HuH-7 (cell line): Measurements from ENCODE around the gene FBRS.
A peak's percentile ranks its signal among the peaks of the same experiment; 100 is the strongest.

Experiments used
- DNase-seq: peaks from one replicate; pipeline ENCODE4 v3.0.0; 2011; ENCODE audit warnings: low spot score

Gene FBRS

DNA sequence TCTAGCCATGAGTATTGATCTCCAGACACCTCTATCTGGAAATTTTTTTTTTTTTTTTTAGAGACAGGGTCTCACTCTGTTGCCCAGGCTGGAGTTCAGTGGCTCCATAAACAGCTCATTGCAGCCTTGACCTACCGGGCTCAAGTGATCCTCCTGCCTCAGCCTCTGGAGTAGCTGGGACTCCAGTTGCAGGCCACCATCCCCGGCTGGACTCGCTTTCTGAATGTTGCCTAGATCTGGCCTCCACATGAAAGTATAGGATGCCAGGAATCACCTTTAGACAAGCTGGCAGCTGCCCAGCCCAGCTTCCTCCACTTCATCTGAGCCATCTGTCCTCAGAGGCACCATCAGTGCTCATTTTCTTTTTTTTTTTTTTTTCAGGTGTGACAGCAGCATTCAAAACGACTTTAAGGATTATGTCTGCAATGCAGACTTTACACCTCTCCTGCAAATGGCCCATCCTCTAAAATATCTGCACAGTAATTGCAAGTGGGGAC, 13.8 kb upstream of the FBRS start:
- no peak for DNase-seq

DNA sequence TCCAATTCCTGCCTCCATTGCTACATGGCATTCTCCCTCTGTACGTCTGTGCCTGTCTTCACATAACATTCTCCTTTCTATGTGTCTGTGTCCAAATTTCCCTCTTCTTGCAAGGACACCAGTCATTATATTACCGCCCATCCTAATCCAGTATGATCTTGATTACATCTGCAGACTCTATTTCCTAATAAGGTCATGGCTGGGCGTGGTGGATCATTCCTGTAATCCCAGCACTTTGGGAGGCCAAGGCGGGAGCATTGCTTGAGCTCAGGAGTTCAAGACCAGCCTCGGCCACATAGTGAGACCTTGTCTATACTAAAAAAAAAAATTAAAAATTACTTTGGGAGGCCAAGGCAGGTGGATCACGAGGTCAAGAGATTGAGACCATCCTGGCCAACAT, 12.5 kb upstream of the FBRS start:
- DNase-seq, result no peak

DNA sequence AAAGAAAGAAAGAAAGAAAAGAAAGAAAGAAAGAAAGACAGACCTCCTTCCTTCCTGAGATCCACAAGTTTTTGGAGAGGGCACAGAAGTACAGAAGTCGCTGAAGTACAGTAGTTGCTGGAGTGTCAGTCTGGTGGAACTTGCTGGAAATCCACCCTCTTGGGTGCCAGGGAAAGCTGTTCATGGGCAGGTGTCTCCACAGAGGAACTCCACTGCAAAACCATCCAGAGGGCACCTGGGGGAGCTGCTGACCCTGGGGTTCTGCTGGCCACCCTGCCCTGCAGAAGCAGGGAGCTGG, 11.0 kb upstream of the FBRS start:
- DNase-seq, result no peak

DNA sequence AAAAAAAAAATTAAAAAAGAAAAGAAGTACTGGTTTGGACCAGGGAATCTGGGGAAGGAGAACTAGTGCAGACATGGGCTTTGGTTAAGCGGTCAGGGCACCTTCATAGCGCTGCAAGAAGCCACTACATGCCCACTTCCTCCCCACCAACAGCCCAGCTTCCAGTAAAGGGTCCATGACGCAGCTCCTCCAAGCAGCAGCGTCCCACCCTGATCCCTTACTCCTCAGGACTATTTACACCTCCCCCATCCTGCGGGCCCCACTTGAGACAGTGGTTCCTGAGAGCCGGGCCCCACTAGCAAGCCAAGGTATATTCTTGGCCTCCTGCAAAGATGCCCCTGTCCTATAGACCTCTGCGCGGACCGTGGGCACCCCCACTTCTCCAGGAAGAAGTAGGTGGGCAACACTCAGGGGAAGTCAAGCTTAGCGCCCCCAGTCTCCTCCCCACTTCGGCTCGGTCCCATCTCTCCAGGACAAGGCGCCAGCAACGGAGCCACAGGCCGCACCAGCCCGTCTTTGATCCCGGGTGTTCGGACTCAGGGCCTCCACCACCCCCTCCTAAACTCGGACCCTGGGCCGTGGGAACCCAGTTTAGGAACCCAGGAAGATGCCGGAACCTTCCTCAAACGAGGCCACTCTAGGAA, 8.4 kb upstream of the FBRS start:
- DNase-seq, result no peak

DNA sequence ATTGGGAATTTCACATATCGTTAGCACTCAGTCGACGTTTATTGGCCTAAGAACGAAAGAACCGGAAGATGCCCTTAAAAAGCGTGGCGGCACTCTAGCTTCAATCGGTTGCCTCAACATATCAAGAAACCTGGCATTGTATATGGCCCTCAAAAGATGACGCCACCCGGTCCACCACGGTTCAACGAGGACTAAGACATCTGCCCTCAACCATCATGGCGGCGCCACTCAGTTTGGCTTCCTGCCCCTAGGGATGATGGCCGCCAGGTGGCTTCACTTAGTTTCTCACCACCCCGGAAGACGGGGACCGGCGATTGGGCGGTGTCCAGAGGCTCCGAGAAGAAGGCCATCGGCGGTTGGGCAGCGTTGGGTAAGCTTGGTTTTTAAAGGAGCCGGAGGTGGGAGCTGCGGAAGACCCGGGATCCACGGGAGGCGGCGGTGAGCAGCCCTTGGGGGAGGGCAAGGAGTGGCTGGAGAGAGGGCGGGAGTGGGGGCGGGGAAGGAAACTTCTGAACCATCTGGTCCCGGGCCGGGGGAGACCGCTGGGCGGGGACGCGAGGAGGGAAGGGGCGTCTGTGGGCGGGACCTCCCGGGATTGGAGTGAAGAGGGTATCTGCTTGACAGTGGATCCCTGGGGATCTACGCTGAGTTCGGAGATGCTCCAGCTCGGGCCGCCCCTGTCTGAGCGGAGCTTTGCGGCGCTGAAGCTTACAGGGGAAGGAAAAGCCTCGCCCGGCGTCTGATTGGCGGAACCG, 7.7 kb upstream of the FBRS start, which contains the start of gene PRR14:
Gene PRR14, plus strand, starts transcription at position 592 of the 755 bp plus-strand sequence. CDS start 686 bp downstream, outside the sequence.
- peak; percentile 97 for DNase-seq

DNA sequence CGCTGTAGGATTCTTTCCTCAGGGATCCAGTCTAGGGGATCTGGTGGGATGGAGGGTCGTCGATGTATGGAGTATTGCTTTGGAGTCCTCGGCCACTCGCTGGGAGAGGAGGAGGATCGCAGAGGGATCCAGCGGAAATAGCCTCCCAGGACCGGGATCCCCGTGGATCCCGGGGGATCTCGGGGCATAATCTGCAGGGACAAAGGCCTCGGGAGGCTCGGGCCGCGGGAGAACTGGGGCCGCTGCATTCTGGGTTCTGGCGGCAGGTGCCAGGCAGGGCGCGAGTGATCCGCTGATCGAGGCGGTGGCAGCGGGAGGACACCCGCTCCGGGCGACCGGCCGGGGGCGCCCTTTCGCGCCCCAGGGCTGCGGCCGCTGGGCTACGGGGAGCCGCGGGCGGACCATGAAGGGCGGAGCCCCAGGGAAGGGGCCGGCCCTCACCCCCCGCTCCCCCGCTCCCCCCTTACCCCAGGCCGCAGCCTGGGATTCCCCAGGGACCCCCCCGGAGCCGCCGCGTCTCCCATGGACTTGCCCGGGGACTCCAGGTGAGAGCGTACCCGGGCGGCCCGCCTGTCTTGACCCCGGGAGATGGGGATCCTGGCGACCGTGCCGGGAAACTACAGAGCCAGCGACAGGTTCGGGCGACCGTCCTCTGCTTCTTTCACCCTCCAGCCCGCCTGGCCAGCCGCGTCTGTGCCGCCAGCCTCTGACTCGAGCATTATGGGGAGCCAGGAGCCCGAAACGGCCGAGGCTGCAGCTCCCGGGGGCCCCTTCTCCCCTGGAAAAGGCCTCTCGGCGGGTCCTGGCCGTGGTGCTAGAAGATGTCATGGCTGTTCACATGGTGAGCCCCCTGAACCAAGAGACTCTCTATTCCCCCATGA, 6.9 kb upstream of the FBRS start:
- peak; percentile 76 for DNase-seq

DNA sequence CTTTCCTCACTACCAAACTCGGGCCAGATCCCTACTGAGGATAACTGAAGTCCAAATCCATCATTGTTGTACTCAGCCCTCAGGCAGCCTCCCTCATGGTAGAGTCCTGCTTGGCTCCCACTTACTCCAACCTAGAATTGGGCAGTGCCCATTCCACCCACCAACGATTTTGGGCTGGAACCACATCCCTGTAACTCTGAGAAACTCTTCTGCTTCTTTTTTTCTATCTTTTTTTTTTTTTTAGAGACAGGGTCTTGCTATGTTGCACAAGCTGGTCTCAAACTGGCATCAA, 6.3 kb upstream of the FBRS start:
- no peak for DNase-seq

DNA sequence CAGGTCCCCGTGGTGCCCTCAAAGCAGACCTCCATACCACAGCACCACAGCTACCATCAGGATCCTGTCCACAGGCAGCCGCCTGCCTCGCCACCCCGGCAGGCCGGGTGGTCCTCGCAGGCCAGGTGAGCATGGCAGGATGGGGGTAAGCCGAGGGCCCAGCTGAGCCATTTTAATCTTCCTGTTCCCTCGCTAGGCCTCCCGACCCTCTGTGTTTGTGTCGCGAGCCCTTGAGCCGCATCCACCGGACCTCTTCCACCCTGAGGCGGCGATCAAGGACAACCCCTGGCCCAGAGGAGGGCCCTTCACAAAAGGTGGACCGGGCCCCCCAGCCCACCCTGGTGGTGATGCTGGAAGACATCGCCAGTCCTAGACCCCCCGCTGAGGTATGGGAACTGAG, 5.5 kb upstream of the FBRS start:
- DNase-seq, result no peak

DNA sequence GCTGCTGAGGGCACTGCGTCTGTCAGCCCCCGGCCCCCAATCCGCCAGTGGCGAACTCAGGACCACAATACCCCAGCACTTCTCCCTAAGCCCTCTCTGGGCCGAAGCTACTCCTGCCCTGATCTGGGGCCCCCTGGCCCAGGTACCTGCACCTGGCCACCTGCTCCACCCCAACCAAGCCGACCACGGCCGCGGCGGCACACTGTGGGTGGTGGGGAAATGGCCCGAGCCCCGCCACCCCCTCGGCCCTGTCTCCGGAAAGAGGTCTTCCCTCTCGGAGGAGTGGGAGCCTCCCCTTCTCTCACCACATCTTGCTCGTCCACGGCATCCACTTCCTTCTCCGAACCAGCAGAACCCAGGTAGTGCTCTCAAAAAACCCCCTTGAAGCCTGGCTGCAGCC, 3.4 kb upstream of the FBRS start:
- DNase-seq, result no peak

DNA sequence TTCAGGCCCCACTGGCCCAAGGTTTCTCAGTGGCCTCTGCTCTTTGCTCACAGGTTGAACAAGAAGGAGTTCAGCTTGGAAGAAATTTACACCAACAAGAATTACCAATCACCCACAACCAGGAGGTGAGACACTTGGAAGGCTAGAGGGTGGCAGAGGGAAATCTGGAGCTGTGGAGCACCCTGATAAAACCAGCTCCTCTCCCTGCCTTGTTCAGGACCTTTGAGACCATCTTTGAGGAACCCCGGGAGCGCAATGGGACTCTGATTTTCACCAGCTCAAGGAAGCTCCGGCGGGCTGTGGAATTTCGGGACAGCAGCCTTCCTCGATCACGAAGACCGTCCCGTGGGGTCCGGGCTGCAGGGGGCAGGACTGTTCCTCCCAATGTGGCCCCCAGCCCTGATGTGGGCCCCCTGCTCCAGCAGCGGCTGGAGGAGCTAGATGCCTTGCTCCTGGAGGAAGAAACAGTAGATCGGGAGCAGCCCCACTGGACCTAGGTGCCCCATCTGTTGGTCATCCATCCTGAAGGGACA, 2.4 kb upstream of the FBRS start:
- no peak for DNase-seq

DNA sequence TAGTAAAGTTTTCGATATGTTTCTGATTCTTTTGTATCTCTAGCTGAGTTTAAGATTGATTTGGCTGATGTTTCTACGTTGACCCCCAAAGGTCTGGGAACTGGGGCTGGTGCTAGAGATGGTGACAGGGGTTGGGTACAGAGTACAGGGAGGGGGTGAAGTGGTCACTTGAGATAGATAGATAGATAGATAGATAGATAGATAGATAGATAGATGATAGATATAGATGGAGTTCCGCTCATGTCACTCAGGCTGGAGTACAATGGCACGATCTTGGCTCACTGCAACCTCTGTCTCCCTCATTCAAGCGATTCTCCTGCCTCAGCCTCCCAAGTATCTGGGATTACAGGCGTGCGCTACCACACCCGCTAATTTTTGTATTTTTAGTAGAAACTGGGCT, 1.8 kb upstream of the FBRS start:
- DNase-seq, result no peak

DNA sequence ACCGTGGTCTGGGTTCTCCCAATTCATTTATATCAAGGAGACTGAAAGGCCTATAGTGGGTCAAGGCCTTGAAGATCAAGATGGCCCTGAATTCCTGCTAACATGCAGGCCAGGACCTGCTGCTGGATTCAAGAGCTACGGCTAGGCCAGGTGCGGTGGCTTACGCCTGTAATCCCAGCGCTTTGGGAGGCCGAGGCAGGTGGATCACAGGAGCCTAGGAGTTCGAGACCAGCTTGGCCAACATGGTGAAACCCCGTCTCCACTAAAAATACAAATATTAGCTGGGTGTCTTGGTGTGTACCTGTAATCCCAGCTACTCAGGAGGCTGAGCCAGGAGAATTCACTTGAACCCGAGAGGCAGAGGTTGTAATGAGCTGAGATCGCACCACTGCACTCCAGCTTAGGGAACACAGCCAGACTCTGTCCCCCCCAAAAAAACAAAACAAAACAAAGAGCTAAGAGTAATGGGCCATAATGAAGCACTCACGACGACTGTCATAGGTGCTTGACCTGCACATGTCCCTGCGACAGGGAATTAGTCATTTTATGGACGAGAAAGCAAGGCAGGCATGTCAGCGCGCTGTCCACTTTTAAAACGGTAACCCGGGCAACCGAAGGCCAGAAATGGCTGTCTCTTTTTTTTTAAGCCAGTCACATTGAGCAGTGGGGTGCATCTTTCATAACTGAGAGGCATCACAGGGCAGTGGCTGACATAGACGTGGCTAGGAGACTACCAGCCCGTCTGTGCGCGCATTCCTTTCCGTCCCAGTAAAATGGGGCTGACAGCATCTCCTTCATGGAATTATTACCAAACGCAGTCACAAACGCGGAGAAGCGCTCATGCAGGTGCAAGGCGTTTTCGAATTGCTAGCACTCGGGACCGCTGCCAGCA, 1.0 kb upstream of the FBRS start:
- no peak for DNase-seq

DNA sequence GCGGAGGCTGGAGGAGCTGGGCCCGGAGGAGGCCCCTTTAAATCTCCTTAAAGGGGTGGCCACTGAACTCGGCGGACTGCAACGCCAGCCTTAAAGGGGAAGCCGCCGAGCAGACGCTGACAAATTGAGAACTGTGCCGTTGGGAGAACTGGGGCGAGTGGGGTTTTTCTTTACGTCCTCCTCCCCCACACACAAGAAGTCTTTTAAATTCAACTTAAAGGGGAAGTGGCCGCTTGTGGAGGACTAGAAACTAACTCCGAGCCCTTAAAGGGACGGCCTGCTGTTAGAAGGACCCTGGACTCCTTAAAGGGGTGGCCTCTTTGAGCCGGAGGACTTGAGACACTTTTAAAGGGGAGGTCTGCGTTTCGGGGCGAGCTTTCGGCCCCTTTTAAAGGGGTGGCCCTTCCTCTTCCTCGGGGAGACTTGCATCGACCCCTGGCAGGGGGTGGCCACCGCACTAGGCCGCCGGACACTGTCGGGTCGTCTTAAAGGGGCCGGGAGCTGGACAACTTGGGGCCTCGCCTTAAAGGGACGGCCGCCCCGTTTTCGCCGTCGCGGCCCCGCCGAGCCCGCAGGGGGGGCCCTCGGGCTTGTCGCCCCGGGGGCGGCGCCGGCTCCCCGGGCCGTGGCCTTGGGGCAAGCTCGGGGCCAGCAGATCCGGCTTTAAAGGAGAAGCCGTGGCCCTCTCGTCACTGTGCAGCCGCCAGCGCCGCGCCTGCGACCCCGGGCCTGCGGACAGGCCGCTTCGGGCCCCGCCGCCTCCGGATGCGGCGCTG, 688 bp downstream of the FBRS start:
- DNase-seq, result peak; percentile 71

DNA sequence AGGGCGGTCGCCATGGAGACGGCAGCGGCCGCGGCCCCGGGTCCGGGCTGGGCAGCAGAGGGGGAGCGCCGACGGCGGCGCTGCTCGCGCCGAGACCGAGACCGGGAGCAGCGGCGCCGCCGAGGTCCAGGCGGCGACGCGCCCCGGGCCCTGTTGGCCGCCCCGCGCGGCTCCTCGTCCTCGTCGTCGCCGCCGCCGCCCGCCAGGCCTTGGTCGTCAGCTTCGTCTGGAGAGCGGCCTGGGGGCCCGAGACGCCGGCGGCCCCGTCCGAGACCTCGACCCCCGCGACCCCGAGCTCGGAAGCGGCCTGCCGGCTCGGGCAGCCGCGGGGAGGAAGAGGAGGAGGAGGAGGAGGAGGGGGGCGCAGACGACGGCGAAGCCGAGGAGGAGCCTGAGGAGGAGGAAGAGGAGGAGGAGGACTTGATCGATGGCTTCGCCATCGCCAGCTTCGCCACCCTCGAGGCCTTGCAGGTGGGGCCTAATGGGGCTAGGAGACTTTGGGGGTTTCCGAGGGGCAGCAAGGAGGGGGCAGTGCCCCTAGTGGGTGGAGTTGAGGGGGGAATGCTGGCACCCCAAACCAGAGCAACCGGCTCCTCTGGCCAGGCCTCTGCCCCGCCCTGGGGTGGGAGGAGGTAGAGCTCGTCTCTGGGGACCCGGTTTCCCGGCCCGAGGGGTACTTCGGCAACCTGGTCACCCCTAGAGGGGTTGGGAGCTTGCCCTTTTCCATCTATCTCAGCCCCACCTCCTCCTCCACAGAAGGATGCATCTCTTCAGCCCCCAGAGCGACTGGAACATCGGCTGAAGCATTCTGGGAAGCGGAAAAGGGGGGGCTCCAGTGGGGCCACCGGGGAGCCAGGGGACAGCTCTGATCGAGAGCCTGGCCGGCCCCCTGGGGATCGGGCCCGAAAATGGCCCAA, 1.5 kb downstream of the FBRS start:
- peak; percentile 36 for DNase-seq

DNA sequence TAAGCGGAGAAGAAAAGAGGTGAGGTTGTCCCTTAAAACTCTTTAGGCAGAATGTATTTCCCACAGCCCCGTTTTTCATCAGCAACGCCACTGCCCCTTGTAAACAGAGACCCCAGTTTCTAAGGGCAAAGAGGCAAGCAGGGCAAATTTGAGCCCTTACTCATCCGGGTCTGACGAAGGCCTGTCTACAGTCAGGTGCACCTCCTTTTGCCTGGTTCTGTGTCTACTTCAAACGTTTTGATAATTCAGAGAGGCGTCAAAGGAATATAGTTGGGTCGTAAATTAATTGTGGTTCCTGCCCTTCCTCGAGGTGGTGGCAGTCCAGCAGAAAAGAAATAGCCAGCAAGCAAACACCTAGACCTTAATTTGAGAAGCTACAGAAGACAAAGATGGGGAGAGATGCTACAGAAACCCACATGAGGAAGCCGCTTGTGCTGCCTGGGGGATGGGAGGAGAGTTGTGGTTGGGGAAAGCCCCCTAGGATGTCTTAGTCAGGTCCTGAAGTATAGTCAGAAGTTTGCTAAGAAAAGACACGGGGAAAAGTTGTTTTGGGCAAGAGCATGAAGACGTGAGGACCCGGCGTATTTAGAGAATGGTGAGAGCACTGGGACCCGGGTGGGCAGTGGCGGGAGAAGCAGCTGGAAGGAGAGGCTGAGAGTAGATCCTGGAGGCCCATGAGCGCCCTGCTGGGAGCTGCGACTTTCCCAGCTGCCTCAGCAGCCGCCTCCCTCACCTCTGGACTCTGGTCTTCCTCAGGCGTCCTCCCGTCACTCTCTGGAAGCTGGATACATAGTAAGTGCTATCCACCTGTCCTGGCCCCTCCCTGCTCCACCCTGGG, 2.4 kb downstream of the FBRS start:
- DNase-seq, result no peak

DNA sequence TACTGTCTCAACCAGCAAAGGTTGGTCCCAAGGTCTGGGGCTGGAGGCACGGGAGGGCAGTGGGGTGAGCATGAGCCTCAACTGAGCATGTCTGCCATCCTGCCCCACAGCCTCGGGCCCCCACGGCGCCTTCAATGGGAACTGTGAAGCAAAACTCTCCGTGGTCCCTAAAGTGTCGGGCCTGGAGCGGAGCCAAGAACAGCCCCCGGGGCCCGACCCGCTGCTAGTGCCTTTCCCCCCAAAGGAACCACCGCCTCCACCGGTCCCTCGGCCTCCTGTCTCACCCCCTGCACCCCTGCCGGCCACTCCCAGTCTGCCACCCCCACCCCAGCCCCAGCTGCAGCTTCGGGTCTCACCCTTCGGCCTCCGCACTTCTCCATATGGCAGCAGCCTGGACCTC, 4.2 kb downstream of the FBRS start:
- DNase-seq, result no peak

DNA sequence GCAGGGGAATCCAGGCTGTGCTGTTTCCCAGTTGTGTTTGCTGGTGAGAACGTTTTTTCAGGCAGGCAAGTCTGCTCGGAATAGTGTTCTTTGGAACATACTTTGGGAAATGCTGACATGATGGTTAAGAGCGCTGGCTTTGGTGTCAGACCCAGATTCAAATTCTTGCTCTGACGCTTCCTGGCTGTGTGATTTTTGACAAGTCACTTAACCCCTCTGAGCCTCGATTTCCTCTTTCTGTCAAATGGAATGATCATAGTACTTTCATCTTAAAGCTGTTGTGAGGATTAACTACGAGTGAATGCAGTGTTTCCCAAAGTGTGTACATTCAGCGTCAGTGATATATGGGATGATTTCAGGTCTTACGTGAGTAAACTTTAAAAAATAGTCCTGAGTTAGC, 4.8 kb downstream of the FBRS start:
- DNase-seq, result no peak

DNA sequence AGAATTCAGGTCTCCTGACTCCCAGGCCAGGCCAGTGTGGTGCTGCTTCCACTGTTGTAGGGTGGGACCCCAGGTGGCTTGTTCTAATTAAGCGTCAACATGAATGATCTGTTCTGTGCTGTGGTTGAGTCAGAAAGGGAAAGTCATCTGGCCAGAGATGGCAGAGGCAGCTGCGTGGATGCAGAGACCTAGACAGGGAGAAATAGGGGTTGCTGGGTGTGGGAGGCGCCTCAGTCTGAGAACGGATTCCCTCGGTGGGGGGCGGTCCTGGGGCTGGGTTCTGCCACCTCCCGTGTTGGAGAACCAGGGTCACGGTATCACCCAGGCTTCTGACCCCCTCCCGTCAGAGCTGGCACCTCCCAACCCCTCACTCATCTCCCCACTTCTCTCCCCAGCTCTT, 5.6 kb downstream of the FBRS start:
- DNase-seq, result no peak

DNA sequence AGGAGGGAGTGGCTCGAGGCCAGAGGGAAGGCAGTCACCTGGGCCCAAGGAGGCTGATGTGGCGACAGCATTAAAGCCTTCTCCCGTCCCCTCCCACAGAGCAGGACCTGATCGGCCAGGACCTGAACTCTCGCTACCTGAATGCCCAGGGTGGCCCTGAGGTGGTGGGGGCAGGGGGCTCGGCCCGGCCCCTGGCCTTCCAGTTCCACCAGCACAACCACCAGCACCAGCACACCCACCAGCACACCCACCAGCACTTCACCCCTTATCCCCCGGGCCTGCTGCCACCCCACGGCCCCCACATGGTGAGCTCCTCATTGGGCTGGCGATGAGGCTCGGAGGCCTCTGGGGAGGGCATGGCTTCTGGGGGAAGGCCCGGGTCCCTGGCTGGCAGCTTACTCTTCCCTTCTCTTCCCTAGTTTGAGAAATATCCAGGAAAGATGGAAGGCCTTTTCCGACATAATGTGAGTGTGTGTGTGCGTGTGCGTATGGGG, 6.4 kb downstream of the FBRS start:
- DNase-seq, result no peak
